ENCODE data around the gene HDDC2.

DNA sequence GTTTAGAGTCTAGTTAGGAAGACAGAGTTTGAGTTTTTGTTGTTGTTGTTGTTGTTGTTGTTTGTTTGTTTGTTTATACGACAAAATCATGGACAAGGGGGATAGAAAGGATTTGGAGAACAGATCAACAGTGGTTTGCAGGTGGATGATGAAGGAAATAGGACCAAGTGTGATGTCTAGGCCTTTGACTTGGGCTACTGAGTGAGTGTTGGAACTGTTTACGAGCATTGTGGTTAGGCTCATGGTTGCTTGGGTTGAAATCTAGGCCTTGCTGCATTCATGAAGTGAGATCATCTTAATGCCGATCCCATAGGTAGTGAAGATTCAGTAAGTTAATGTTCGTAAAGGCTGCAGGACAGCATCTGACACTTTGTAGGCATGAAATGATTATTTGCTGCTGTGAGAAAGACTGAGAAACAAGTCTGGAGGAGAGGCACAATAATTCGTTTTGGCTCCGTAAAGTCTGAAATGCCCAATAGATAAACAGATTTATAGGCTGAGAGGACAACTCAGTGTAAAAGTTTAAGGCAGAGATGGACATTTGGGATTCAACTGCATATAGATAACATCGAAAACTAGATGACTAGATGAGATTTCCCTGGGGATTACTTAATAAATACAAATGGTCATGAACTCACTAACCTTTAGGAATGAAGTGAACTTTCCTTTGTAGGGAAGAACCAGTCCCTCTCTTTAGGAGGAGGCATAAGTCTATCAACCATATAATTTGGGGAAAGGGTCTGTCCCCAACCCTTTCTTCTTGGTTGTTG, 70.0 kb downstream of the HDDC2 start:
- TF ChIP-seq, protein P1, sequence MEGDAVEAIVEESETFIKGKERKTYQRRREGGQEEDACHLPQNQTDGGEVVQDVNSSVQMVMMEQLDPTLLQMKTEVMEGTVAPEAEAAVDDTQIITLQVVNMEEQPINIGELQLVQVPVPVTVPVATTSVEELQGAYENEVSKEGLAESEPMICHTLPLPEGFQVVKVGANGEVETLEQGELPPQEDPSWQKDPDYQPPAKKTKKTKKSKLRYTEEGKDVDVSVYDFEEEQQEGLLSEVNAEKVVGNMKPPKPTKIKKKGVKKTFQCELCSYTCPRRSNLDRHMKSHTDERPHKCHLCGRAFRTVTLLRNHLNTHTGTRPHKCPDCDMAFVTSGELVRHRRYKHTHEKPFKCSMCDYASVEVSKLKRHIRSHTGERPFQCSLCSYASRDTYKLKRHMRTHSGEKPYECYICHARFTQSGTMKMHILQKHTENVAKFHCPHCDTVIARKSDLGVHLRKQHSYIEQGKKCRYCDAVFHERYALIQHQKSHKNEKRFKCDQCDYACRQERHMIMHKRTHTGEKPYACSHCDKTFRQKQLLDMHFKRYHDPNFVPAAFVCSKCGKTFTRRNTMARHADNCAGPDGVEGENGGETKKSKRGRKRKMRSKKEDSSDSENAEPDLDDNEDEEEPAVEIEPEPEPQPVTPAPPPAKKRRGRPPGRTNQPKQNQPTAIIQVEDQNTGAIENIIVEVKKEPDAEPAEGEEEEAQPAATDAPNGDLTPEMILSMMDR (IDR thresholded peaks at IDR 0.05; ENCODE audit: low read depth, low read length, poor library complexity, severe bottlenecking): no peak
- no peak for TF ChIP-seq EZH2phosphoT487 (IDR thresholded peaks at IDR 0.05; ENCODE audit: borderline replicate concordance, low read length)
